NCI-H82 treated with DMSO at 0.1 percent for 48 hours (cell line): Measurements from ENCODE around the gene ANKRD45.
"Not testable (repeated sequence)": the region's sequence is repeated elsewhere in the genome, so short reads cannot be mapped to it uniquely, and the experiment has no call there.

Experiments
- DNase-seq: peaks from one replicate; lab custom pipeline; 2025; ENCODE audit not compliant: unreplicated experiment; lab: John Stamatoyannopoulos, UW

ANKRD45 gene

GRCh38 chr1:173646656-173647055, 23.0 kb downstream of the ANKRD45 start:
- DNase-seq = no peak

GRCh38 chr1:173642450-173643139, 27.1 kb downstream of the ANKRD45 start:
- not testable (repeated sequence) for DNase-seq

- DNase-seq = no peak
Observed at GRCh38 chr1:173639102-173639501, 30.5 kb downstream of the ANKRD45 start.

GRCh38 chr1:173638043-173639021, 31.3 kb downstream of the ANKRD45 start:
- no peak for DNase-seq

- DNase-seq = not testable (repeated sequence)
Observed at GRCh38 chr1:173637236-173638042, 32.2 kb downstream of the ANKRD45 start.

- DNase-seq = no peak
Observed at GRCh38 chr1:173635116-173635515, 34.5 kb downstream of the ANKRD45 start, which contains the start of gene TEX50. TEX50 (plus strand) TSS chr1:173635338; CDS start chr1:173635522, 184 bp downstream.

- no peak for DNase-seq
Observed at GRCh38 chr1:173628888-173629287, 40.8 kb downstream of the ANKRD45 start.

- DNase-seq = no peak
Observed at GRCh38 chr1:173627269-173627668, 42.4 kb downstream of the ANKRD45 start.

GRCh38 chr1:173616859-173617258, 52.8 kb downstream of the ANKRD45 start:
- DNase-seq = no peak

GRCh38 chr1:173613086-173613485, 56.6 kb downstream of the ANKRD45 start:
- DNase-seq = not testable (repeated sequence)

GRCh38 chr1:173608503-173609216, 61.0 kb downstream of the ANKRD45 start:
- no peak for DNase-seq

GRCh38 chr1:173603056-173603591, 66.5 kb downstream of the ANKRD45 start, which contains the start of gene SLC9C2:
SLC9C2 (minus strand) TSS chr1:173603072; CDS start chr1:173601776, 1,296 bp downstream.
- DNase-seq = no peak

GRCh38 chr1:173601588-173601987, 68.1 kb downstream of the ANKRD45 start:
- no peak for DNase-seq

GRCh38 chr1:173596097-173596825, 73.4 kb downstream of the ANKRD45 start:
- no peak for DNase-seq

GRCh38 chr1:173591138-173591537, 78.5 kb downstream of the ANKRD45 start:
- not testable (repeated sequence) for DNase-seq

GRCh38 chr1:173590557-173590956, 79.1 kb downstream of the ANKRD45 start:
- DNase-seq = no peak

GRCh38 chr1:173581383-173582079, 88.1 kb downstream of the ANKRD45 start:
- DNase-seq = no peak

GRCh38 chr1:173580658-173581057, 89.0 kb downstream of the ANKRD45 start:
- no peak for DNase-seq

GRCh38 chr1:173580071-173580470, 89.6 kb downstream of the ANKRD45 start:
- peak; percentile 77 for DNase-seq
